HG03469 (cell line): ENCODE results near the gene FUZ.

ENCODE experiments used
- ATAC-seq: cut with Tn5 transposase; IDR thresholded peaks from one replicate; pipeline ENCODE4 v1.9.1; 2021; ENCODE audit warnings: mild to moderate bottlenecking, moderate library complexity, moderate number of reproducible peaks; ENCODE audit not compliant: unreplicated experiment

Gene FUZ

DNA sequence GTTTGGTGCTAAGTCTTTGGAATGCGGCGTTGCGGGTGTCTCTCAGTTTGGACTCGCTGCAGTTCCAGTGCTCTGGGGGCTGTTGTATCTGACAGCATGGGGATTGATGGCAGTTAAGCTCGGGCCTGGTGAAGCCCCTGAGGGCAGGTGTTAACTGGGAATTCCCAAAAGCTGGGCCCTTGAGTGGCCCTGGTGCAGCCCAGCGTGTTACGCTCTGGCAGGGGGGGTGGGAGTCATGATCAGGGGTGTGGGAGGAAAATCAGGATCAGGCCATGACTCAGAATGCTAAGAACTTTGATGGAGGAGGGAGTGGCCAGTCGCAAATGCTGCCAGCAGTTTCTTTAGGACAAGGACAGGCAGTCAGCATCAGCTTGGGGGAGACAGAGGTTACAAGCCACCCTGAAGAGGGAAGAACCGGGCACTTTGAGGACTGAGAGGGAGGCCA, 26.7 kb downstream of the FUZ start:
- no peak for ATAC-seq

DNA sequence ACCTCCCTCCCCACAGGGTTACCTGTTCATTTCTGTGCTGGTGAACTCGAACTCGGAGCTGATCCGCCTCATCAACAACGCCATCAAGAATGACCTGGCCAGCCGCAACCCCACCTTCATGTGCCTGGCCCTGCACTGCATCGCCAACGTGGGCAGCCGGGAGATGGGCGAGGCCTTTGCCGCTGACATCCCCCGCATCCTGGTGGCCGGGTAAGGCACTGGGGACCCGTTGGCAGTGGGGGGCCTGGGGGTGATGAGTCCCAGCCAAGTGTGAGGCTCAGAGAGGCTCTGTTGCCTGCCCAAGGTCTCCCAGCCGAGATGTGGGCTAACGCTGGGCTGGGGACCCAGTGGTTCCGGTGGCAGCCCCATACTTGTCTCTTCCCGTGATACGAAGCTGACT, 30.6 kb downstream of the FUZ start:
- no peak for ATAC-seq

DNA sequence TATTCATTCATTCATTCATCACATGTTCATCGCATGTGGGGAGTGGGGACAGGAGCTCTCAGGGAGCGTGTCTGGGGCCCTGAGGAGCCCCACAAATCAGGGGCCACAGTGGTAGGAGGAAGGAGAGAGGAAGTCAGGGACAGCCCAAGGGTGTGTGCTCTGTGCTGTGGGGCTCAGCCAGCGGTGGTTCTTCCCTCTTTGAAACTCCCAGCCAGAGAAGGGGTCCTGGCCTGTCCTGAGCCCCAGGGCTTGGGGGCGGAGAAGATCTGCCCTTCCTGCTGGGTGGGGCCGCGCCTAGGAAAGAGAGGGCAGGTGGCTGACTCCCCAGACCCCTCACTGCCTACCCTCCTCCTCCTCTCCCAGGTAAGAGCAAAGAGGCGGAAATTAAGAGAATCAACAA, 31.7 kb downstream of the FUZ start:
- ATAC-seq = no peak

DNA sequence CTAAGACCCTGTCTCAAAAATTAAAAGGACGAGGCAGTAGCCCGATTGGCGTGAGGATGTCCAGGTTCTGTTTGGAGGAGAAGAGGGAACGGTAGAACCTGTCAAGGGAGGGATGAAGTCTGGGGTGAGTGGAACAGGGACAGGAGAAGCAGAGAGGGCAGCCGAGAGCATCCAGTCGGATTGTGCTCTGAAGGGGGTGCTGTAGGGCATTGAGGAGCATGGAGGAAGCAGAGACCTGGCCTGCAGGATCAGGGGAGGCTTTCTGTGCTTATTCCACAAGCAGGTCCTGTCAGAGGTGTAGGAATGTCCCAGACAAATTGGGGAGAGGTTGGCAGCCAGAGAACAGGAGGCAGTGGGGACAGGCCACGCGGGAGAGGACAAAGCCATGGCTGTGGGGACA, 32.2 kb downstream of the FUZ start:
- no peak for ATAC-seq

DNA sequence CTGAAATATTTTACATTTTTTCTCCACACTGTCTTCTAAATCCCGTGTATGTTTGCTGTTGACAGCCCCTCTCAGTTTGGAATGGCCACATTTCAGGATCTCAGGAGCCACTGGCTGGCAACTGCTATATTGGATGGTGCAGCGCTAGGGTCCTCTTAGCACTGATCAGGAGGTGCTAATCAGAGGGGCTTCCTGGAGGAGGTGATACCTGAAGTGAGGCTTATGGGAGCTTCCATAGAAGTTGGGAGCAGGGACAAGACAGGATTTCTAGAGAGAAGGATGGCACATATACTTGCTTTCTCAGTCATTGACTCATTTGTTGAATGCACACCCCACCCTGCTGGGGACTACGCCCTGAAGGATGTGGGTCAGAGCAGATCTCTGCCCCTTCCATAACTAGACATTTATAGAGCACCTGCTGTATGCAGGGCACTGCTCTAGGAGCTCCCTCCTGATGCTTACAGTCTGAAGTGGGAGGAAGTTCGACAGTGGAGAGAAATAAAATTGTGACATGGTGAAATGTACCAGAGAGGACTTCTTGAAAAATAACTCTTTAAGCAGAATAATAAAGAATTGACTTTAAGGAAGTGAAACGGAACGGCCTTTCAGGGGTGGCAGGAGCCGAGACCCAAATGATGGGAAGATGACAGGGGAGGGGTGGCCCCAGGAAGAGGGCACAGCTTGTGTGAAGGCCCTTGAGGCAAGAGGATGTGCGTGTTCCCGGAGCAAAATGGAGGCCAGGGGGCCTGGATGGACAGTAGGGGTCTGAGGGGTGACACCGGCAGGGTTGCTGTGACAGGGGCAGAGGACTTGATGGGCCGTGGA, 33.1 kb downstream of the FUZ start:
- no peak for ATAC-seq

DNA sequence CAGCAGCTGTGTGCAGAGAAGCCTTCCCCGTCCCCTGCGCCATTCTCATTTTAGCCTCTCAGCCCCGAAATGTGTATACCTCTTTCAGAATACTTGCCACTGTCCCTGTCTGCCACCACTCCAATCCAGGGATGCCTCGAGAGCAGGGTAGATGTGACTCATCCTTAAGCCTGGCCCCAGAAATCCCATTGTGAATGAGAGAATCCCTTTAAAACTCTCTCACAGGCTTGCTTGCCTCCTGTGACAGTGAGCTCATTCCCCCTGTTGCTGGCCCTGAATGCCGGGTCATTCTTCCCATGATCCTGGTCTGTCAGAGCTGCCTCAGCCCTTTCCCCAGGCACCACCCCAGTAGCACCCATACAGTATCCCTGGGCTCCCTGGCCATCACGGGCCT, 36.7 kb downstream of the FUZ start:
- ATAC-seq = no peak

DNA sequence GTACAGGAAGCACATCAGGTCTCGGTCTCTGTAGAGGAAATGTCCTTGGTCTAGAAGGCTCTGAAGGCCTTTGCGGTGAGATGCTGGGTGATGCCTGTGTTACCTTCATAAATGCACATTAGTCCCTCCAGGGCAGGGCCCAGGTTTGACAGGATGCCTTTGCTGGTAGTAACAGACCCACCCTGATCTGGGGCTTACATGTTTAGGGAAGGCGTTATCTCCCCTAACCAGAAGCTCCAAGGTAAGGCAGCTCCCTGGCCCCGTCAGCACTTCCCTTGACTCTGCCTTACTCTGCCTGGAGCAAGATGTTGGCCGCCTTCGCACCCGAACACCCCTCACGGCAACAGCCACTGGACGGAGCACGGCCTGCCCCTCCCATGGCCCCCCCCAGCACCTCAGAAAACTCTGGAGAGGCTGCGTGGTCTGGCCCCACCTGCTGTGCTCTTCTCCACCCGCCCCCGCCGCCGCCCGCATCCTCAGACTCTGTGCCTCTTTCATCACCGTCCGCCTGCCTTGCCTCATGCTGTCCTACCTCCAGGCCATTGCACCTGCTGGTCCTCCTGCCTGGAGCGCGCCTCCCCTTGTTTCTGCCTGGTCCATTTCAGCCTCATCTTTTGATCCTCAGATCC, 37.2 kb downstream of the FUZ start:
- no peak for ATAC-seq

DNA sequence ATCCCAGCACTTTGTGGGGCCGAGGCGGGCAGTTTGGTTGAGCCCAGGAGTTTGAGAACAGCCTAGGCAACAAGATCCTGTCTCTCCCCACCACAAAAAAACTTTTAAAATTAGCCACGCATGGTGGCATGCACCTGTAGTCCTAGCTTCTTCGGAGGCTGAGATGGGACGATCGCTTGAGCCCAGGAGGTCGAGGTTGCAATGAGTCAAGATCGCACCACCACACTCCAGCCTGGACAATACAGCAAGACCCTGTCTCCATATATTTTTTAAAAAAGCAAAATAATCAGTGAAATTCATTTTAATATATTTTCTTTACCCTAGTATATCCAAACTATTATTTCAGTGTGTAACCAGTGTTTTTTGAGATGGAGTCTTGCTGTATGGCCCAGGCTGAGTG, 38.1 kb downstream of the FUZ start:
- no peak for ATAC-seq

DNA sequence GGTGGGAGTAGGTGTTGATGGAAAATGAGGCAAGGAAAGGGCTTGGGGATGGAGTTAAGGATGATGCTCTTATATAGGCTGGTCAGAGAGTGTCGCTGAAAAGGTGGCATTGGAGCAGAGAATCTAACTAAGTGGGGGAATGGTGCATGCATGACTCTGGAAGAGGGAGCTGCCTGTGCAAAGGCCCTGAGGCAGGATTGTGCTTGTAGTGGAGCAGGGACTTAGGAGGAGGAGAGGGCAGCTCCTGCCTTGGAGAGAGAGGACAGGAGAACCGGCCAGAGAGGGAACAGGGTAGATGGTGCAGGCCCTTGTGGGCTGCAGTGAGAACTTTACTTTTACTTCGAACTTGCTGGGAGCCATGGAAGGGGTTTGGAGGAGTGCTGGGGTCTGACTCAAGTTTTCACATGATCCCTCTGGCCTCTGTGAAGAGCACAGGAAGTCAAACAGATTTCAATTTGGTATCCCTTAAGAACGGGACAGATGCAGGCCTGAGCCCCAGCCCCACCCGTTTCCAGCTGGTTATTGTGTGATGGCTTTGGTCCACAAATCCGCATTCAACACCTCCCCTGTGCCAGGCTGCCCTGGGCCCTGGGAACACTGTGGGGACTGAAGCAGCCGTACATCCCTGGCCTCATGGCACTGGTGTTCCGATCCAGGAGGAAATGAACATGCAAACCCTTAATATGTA, 39.3 kb downstream of the FUZ start:
- no peak for ATAC-seq

DNA sequence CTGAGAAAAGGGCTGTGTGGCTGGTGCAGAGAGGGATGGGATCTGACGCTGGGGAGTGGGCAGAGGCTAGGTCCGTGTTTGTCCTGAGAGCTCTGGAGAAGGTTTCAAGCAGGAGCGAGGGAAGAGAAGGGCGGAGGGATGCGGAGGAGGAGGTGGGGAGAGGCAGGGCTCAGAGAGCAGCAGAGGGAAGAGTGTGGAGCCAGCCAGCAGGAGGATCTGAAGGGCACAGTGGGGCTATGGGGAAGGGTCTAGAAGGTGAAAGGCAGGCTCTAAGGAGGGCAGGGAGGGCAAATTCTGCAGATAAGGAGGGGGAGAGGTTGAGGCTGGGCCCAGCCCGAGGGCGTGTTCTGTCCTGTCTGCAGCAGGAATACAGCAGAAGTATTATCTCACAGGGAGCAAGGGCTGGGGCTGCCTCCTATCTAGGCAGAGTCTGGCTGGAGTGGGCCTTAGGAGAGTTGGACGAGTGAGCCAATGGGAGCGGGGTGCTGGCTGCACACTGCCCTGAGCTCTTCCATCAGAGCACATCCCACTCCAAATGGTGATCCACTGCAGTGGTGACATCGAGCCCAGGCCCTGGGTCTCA, 40.2 kb downstream of the FUZ start:
- no peak for ATAC-seq

DNA sequence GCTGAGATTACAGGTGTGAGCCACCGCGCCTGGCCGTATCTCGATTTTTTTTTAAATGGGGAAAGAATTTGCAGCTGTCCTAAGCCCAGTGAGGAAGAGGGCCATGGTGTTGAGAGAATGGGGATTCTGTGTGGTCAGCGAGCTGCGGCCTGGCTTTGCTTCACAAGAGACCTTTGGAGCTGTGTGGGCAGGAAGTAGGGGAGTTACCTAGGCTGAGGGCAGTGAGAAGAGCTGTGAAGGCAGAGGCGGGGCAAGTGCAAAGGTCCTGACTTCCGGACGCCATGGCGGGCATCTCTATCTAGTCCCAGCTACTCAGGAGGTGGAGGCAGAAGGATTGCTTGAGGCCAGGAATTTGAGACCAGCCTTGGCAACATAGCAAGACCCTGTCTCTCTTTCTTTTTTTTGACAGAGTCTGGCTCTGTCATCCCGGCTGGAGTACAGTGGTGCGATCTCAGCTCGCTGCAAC, 41.4 kb downstream of the FUZ start:
- no peak for ATAC-seq

DNA sequence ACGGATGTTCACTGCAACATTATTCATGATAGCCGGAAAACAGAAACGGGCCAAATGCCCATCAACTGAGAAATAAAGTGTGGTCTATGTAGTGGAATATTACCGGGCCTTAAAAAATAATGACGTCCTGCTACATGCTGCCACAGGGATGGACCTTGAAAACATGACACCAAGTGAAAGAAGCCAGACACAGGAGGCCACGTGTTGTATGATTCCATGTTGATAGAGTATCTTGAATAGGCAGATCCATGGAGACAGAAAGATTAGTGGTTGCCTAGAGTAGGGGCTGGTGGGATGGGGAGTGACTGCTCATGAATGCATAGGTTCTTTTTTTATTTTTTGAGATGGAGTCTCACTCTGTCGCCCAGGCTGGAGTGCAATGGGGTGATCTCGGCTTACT, 42.6 kb downstream of the FUZ start:
- no peak for ATAC-seq

DNA sequence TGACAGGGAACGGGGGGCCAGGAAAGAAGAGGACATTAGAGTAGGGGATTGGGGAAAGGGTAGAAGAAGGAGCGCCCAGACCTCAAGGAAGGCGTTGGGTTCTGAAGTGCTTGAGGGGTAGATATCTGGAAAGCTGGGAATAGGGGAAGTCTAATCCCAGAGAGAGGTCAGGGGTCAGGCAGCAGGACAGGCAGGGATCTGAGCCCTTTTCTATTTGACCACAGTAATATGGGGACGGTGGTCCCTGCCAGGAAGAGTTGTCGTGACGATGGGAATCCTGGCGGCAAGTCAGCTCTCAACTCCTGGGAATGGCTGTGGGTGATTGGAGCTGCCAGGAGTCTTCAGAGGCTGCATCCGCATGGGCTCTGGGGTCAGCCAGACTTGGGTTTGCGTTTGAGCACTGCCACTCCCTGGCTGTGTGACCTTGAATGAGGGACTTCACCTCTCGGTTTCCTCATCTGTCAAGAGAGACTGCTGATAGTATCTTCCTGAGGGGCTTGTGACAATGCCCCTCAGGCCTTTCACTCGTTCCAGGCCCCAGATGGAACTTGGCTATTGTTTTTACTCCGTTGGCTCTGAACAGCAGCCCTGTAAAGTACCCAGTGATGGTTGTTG, 45.0 kb downstream of the FUZ start:
- no peak for ATAC-seq

DNA sequence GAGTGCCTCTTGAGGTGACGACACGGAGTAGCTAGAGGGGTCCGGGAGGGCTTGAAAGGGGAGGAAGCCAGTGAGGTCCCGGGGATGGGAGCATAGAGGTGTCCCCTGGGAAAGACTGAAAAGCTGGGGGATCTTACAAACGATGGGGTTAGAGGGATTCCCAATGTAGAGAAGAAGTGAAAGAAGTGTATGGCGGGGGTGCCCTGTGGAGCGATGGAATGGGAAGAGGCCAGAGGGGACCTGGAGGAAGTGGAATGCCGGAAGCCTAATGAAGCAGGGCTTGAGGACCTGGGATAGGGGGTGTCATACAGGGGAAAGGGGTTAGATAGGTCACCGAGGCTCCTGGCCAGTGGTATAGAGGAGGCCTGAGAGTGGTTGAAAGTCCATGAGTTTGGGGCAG, 45.7 kb downstream of the FUZ start:
- no peak for ATAC-seq

DNA sequence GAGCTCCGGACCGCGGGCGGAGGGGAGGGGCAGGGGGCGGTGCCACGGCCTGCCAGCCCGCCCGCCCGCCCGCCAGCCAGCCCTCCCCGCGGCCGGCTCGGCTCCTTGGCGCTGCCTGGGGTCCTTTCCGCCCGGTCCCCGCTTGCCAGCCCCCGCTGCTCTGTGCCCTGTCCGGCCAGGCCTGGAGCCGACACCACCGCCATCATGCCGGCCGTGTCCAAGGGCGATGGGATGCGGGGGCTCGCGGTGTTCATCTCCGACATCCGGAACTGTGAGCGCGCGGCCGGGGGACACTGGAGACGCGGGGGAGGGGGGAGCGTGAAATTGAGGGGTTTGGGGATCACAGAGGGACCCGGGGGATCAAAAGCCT, 46.2 kb downstream of the FUZ start, which contains the start of gene AP2A1:
TSS of gene AP2A1 (plus strand) at position 72 of the 370 bp plus-strand sequence. CDS start at position 205, 133 bp downstream.
- no peak for ATAC-seq

DNA sequence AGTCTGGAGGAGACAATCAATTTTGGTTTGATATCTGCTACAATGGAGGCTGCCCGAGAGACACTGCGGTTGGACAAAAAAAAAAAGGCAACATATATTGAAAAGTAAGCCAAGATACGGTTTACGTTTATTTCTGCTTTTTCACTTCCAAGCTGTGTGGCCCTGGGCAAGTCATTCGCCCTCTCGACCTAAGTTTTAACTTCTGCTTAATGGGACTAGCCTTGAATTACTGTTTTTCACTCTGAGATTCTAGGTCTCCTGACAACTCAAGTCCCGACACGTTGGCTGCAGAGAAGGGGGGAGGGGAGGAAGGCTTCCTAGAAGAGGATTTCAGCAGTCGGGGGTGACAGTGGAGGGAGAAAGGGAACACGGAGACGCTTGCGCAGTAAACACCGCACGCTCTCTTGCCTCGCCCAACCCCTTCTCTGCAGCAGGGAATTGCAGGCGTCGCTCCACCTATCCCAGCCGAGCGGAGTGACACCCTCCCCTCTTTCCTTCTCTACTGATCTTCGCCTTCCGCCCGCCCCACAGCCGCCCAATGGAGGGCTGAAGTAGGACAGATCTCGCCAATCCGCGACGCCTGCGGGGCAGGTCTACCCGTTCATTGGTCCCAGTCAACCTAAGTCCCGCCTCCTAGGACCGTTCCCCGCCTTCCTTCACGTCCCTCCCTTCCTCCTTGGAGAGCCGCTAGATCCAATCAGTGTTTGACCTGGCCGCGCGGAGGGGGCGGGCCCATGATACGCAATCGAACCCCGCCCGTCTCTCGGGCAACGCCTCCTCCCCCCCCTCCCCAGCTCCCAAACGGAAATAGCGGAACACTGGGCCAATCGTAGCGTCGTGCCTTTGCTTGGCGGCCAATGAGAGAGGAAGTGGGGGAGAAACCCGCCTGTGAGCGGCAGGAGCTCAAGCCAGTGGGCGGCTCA, 46.8 kb downstream of the FUZ start:
- peak; percentile 87 for ATAC-seq

DNA sequence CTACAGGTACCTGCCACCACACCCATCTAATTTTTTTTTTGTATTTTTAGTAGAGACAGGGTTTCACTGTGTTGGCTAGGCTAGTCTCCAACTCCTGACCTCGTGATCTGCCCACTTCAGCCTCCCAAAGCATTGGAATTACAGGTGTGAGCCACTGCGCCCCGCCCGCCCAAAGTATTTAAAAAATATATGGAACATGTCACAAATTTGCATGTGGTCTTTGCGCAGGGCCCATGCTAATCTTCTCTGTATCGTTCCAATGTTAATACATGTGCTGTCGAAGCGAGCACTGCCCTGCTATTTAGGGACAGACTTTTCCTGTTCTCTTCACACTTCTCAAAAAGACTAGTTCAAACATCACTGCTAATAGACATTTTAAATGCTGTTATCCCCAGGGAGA, 48.8 kb downstream of the FUZ start:
- ATAC-seq = no peak

DNA sequence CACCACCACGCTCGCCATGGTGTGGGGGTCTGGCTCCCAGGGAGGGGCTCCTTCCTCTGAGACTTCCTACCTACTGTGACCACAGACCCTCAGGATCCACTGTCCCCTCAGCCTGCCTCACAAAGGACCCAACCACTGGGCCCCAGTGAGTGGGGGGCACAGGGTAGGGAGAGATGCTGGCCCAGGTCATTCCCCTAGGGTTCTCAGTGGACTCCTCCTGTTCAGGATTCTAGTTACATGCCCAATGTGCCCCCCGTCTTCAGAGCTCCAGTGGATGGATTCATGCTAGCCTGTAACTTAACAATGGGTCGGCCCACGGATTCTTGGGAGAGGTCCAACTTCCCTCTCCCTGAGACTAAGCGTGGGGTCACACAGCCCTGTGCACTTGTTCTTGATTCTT, 49.9 kb downstream of the FUZ start, which contains the start of gene TSKS:
TSS of gene TSKS (minus strand) at position 77 of the 400 bp plus-strand sequence. CDS start at position 18, 59 bp downstream.
- ATAC-seq = no peak

DNA sequence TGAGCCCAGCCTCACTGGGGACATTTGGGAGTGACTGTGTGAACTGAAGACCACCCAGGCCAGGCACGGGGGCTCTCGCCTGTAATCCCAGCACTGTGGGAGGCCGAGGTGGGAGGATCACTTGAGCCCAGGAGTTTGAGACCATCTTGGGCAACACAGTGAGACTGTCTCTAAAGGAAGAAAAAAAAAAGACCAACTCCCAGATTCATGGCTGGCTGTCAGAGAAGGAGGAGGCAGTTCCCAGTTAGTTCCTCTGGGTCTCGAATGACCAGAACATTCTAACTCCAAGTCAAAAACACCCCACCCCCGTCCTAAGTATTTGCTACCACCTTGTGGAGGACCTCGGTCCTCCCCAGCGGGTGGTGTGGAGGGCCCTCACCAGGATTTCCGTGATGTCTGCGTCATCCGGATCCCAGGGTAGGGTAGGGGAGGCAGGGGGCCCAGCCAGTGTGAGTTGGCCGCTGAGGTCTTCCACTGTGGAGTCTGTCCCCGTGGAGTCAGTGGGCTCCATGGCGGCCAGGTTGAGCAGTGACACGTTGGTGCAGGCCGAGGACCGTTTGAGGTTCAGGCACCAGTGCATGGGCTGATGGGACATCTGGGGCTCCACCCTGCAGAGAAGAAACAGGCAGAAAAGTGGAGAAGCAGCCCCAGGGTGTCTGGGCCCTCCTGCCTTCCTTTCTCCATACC, 51.3 kb downstream of the FUZ start:
- no peak for ATAC-seq
